ENCODE results near the gene COA7. TPM values are rescaled to one million over a fixed set of nuclear protein-coding genes. Genes with fewer than 3 reads are reported as not detected.

Gene COA7
- total RNA-seq, 1 donor from 2014 or later = 12.0 TPM

DNA sequence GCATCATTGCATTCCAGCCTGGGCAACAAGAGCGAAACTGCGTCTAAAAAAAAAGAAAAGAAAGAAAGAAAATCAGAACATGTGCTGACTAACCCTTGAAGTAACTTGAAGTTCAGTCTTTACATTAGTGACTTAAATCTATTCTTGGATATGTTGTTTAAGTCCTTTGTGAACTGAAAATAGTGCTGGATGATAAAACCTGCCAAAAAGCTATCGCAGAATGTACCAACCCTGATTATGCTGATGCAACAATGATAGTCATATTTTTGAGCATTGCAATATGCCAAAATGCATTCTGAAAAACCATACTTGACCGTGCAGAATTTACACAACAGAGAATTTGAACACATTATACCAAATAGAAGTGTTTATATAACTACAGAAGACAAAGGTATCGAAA, 34.4 kb downstream of the COA7 start:
- H3K36me3 ChIP-seq (ENCODE audit: control insufficient read depth in 3 of 3, insufficient read depth in 3 of 3, low read length in 3 of 3) = no peaks in the 10 kb centered on the region
- H3K9me3 ChIP-seq (ENCODE audit: control insufficient read depth in 3 of 3, low read length in 3 of 3) = no peaks in the 10 kb centered on the region
- no peak overlapping the region for H3K4me3 ChIP-seq (ENCODE audit: low read length in 3 of 3)
- no peak overlapping the region for H3K9ac ChIP-seq (ENCODE audit: low read depth in 1 of 3, low read length in 3 of 3)
- H3K27ac ChIP-seq (ENCODE audit: low read depth, low read length) = no peak overlapping the region
- no peaks in the 10 kb centered on the region for H3K27me3 ChIP-seq (ENCODE audit: control insufficient read depth in 3 of 3, insufficient read depth in 3 of 3, low read length in 3 of 3)
- peaks cover 2 to 17% (median 15%) of the 10 kb centered on the region in 3 donors for H3K4me1 ChIP-seq (ENCODE audit: control insufficient read depth in 3 of 3, insufficient read depth in 3 of 3, low read length in 3 of 3)

DNA sequence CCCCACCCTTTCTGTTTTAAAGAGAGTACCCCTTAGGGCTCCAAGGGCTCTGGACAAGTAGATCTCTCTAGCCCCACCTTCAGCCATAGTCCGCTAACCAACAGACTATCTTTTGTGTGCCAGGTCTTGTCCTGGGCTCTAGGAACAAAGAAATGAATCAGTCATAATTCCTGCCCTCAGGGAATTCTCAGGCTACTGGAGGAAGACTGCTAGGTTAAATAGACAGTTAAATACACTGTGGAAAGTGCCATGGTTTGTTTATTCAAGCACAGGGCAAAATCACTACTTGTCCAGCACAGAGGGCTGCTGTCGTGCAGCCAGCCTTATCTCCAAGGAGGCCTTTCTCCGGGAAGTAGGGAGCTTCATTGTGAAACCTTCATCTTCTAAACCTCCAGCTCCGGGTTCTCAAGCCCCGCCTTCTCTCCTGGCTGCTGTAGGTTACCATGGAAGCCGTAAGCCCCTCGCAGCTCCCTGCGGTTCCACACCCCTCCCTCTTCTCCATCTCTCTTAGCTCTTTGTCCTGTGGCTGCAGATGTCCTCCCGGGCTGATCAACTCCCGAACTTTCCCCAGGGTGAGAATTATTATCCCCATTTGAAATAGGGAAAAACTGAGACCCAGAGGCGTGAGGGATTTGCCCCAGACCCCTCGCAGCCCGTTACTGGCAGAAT, 35.4 kb downstream of the COA7 start:
- H3K9me3 ChIP-seq (ENCODE audit: control insufficient read depth in 3 of 3, low read length in 3 of 3) = no peaks in the 10 kb centered on the region
- no peak overlapping the region for H3K9ac ChIP-seq (ENCODE audit: low read depth in 1 of 3, low read length in 3 of 3)
- H3K4me3 ChIP-seq (ENCODE audit: low read length in 3 of 3) = no peak overlapping the region
- no peaks in the 10 kb centered on the region for H3K36me3 ChIP-seq (ENCODE audit: control insufficient read depth in 3 of 3, insufficient read depth in 3 of 3, low read length in 3 of 3)
- H3K27me3 ChIP-seq (ENCODE audit: control insufficient read depth in 3 of 3, insufficient read depth in 3 of 3, low read length in 3 of 3) = no peaks in the 10 kb centered on the region
- peaks cover 2 to 18% (median 17%) of the 10 kb centered on the region in 3 donors for H3K4me1 ChIP-seq (ENCODE audit: control insufficient read depth in 3 of 3, insufficient read depth in 3 of 3, low read length in 3 of 3)
- no peak overlapping the region for H3K27ac ChIP-seq (ENCODE audit: low read depth, low read length)

DNA sequence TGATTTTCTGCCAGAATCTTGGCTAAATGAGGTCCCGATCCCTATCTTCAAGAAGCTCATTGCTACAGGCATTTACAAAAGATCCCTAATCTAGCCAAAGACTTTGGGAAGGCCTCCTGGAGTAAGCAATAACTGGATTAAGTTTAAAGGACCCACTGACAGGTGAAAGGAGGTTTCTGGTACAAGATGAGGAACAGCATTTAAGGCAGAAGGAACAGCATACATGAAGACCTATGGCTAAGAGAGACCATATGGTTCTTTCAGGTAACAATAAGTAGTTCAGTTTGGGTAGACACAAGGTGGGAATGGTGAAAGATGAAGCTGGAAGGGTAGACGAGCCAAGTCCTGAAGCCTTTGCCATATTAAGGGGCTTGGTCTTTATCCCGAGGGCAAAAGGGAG, 37.3 kb downstream of the COA7 start:
- no peaks in the 10 kb centered on the region for H3K9me3 ChIP-seq (ENCODE audit: control insufficient read depth in 3 of 3, low read length in 3 of 3)
- no peaks in the 10 kb centered on the region for H3K27me3 ChIP-seq (ENCODE audit: control insufficient read depth in 3 of 3, insufficient read depth in 3 of 3, low read length in 3 of 3)
- H3K9ac ChIP-seq (ENCODE audit: low read depth in 1 of 3, low read length in 3 of 3) = no peak overlapping the region
- H3K4me1 ChIP-seq (ENCODE audit: control insufficient read depth in 3 of 3, insufficient read depth in 3 of 3, low read length in 3 of 3) = peaks cover 2 to 17% (median 17%) of the 10 kb centered on the region in 3 donors
- no peak overlapping the region for H3K27ac ChIP-seq (ENCODE audit: low read depth, low read length)
- H3K4me3 ChIP-seq (ENCODE audit: low read length in 3 of 3) = no peak overlapping the region
- H3K36me3 ChIP-seq (ENCODE audit: control insufficient read depth in 3 of 3, insufficient read depth in 3 of 3, low read length in 3 of 3) = no peaks in the 10 kb centered on the region

DNA sequence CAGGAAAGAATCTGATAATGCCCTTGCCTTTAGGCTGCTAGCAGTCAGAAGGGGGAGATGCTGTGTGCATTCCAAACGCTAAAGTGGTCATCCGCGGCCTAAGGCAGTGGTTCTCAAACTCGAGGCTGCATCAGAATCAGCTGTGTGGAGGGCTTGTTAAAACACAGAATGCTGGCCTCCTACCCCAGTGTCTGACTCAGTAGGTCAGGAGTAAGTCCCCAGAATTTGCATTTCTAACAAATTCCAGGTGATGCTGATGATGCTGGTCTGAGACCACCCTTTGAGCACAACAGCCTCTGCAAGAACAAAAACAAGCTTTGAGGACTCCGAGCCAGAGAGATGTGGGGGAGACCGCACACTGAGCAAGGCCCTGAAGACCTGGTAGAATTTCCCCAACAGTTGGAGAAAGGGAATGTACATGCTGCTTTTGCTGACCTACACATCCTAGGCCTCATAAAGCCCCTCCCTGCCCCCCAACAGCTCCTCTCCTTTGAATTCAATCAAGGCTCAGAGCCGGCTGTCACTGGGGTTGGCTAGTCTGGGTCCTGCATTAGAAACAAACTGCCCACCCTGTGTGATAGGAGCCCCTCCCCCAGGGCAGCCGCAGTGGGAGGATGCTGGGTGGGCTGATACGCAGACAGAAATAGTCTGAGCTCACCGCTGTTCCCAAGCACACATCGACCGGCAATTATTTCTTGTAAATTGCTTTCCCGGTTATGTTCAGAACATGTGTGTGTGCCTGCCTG, 38.1 kb downstream of the COA7 start:
- H3K9me3 ChIP-seq (ENCODE audit: control insufficient read depth in 3 of 3, low read length in 3 of 3) = no peaks in the 10 kb centered on the region
- H3K27me3 ChIP-seq (ENCODE audit: control insufficient read depth in 3 of 3, insufficient read depth in 3 of 3, low read length in 3 of 3) = no peaks in the 10 kb centered on the region
- H3K27ac ChIP-seq (ENCODE audit: low read depth, low read length) = no peak overlapping the region
- H3K9ac ChIP-seq (ENCODE audit: low read depth in 1 of 3, low read length in 3 of 3) = no peak overlapping the region
- H3K4me1 ChIP-seq (ENCODE audit: control insufficient read depth in 3 of 3, insufficient read depth in 3 of 3, low read length in 3 of 3) = peaks cover 2 to 12% (median 10%) of the 10 kb centered on the region in 3 donors
- H3K4me3 ChIP-seq (ENCODE audit: low read length in 3 of 3) = no peak overlapping the region
- H3K36me3 ChIP-seq (ENCODE audit: control insufficient read depth in 3 of 3, insufficient read depth in 3 of 3, low read length in 3 of 3) = no peaks in the 10 kb centered on the region

DNA sequence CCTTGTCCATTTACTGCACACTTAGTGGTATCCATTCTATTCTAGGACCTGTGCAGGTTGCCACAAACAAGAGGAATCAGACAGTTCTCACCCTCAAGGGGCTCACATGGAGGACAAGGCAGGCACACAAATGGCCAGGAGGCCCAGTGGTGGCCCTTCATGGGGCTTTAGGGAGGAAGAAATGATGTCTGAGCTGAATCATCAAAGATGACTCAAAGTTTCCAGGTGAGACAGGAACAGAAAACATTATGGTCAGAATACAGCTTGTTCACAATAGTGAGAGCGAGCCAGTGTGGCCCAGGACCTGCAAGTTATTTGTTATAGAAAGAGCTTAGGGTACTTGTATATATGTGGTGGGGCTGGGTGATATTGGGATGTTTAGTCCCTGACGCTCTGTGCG, 38.8 kb downstream of the COA7 start:
- Histone ChIP-seq H3K27me3 (ENCODE audit: control insufficient read depth in 3 of 3, insufficient read depth in 3 of 3, low read length in 3 of 3) (no peaks in the 10 kb centered on the region), H3K4me3 (ENCODE audit: low read length in 3 of 3) (no peak overlapping the region), H3K36me3 (ENCODE audit: control insufficient read depth in 3 of 3, insufficient read depth in 3 of 3, low read length in 3 of 3) (no peaks in the 10 kb centered on the region), H3K9ac (ENCODE audit: low read depth in 1 of 3, low read length in 3 of 3) (no peak overlapping the region), H3K9me3 (ENCODE audit: control insufficient read depth in 3 of 3, low read length in 3 of 3) (no peaks in the 10 kb centered on the region), H3K27ac (ENCODE audit: low read depth, low read length) (no peak overlapping the region), H3K4me1 (ENCODE audit: control insufficient read depth in 3 of 3, insufficient read depth in 3 of 3, low read length in 3 of 3) (peaks cover 2 to 12% (median 10%) of the 10 kb centered on the region in 3 donors)

DNA sequence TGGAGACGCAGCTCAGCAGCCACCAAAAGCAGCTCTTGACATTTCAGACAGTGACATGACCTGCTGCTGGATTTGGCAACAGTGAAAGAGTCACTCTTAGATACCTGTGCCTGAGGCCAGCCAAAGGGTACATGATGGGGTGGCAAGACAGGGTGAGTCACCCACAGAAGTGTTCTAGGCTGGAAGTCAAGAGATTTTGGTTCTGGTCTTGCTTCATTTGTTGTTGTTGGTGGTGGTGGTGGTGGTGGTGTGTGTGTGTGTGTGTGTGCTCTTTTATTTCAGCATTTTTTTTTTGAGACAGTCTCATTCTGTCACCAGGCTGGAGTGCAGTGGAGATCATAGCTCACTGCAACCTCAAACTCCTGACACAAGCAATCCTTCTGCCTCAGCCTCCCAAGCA, 39.4 kb downstream of the COA7 start:
- Histone ChIP-seq H3K27me3 (ENCODE audit: control insufficient read depth in 3 of 3, insufficient read depth in 3 of 3, low read length in 3 of 3) (no peaks in the 10 kb centered on the region), H3K9me3 (ENCODE audit: control insufficient read depth in 3 of 3, low read length in 3 of 3) (no peaks in the 10 kb centered on the region), H3K27ac (ENCODE audit: low read depth, low read length) (no peak overlapping the region), H3K9ac (ENCODE audit: low read depth in 1 of 3, low read length in 3 of 3) (no peak overlapping the region), H3K4me1 (ENCODE audit: control insufficient read depth in 3 of 3, insufficient read depth in 3 of 3, low read length in 3 of 3) (peaks cover 2 to 12% (median 10%) of the 10 kb centered on the region in 3 donors), H3K4me3 (ENCODE audit: low read length in 3 of 3) (no peak overlapping the region), H3K36me3 (ENCODE audit: control insufficient read depth in 3 of 3, insufficient read depth in 3 of 3, low read length in 3 of 3) (no peaks in the 10 kb centered on the region)

DNA sequence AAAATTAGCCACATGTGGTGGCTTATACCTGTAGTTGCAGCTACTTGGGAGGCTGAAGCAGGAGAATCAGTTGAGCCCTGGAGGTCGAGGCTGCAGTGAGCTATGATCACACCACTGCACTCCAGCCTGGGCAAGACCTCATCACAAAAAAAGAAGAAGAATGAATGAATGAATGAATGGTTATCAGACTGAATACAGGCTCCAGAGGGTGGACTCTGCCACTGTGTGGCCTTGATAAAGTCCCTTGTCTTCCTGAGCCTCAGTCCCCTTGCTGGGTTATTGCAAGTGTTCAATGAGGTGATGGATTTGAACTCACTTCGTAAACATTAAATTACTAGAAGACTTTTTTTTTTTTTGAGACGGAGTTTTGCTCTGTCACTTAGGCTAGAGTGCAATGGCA, 40.4 kb downstream of the COA7 start:
- Histone ChIP-seq H3K9me3 (ENCODE audit: control insufficient read depth in 3 of 3, low read length in 3 of 3) (no peaks in the 10 kb centered on the region), H3K36me3 (ENCODE audit: control insufficient read depth in 3 of 3, insufficient read depth in 3 of 3, low read length in 3 of 3) (no peaks in the 10 kb centered on the region), H3K27me3 (ENCODE audit: control insufficient read depth in 3 of 3, insufficient read depth in 3 of 3, low read length in 3 of 3) (no peaks in the 10 kb centered on the region), H3K27ac (ENCODE audit: low read depth, low read length) (no peak overlapping the region), H3K4me1 (ENCODE audit: control insufficient read depth in 3 of 3, insufficient read depth in 3 of 3, low read length in 3 of 3) (peaks cover under 1 to 12% (median 10%) of the 10 kb centered on the region in 3 donors), H3K4me3 (ENCODE audit: low read length in 3 of 3) (no peak overlapping the region), H3K9ac (ENCODE audit: low read depth in 1 of 3, low read length in 3 of 3) (no peak overlapping the region)

DNA sequence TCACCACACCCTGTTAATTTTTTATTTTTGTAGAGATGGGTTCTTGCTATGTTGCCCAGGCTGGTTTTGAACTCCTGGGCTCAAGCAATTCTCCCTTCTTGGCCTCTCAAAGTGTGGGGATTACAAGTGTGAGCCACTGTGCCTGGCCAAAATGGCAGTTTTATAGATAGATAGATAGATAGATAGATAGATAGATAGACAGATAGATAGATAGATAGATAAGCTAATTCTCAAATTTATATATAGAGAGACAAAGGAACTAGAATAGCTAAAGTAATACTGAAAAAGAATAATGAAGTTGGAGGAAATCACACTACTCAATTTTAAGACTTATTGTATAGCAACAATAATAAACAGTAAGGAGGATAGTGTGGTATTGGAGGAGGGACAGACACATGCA, 44.1 kb downstream of the COA7 start:
- Histone ChIP-seq H3K9ac (ENCODE audit: low read depth in 1 of 3, low read length in 3 of 3) (no peak overlapping the region), H3K4me1 (ENCODE audit: control insufficient read depth in 3 of 3, insufficient read depth in 3 of 3, low read length in 3 of 3) (peaks cover 4 to 14% (median 7%) of the 10 kb centered on the region in 3 donors), H3K9me3 (ENCODE audit: control insufficient read depth in 3 of 3, low read length in 3 of 3) (no peaks in the 10 kb centered on the region), H3K27ac (ENCODE audit: low read depth, low read length) (no peak overlapping the region), H3K4me3 (ENCODE audit: low read length in 3 of 3) (no peak overlapping the region), H3K36me3 (ENCODE audit: control insufficient read depth in 3 of 3, insufficient read depth in 3 of 3, low read length in 3 of 3) (no peaks in the 10 kb centered on the region), H3K27me3 (ENCODE audit: control insufficient read depth in 3 of 3, insufficient read depth in 3 of 3, low read length in 3 of 3) (no peaks in the 10 kb centered on the region)

DNA sequence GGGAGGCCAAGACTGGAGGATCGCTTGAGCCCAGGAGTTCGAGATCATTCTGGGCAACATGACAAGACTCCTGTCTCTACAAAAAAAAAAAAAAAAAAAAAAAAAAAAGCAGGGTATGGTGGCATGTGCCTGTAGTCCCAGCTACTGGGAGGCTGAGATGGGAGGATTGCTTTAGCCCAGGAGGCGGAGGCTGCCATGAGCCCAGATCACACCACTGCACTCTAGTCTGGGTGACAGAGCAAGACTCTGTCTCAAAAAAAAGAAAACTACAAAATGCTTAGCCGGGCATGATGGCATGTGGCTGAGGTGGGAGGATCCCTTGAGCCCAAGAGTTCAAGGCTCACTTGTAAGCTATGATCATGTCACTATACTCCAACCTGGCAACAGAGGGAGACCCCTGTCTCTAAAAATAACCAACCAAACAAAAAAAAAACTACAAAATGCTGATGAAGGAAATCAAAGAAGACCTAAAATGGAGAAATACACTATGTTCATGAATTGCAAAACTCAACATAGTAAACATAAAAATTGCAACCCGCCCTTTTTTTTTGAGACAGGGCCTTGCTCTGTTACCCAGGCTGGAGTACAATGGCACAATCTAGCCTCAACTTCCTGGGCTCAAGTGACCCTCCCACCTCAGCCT, 44.8 kb downstream of the COA7 start:
- no peak overlapping the region for H3K4me3 ChIP-seq (ENCODE audit: low read length in 3 of 3)
- peaks cover 0 to 9% (median 4%) of the 10 kb centered on the region in 3 donors for H3K4me1 ChIP-seq (ENCODE audit: control insufficient read depth in 3 of 3, insufficient read depth in 3 of 3, low read length in 3 of 3)
- no peaks in the 10 kb centered on the region for H3K36me3 ChIP-seq (ENCODE audit: control insufficient read depth in 3 of 3, insufficient read depth in 3 of 3, low read length in 3 of 3)
- H3K27ac ChIP-seq (ENCODE audit: low read depth, low read length) = no peak overlapping the region
- no peaks in the 10 kb centered on the region for H3K9me3 ChIP-seq (ENCODE audit: control insufficient read depth in 3 of 3, low read length in 3 of 3)
- no peaks in the 10 kb centered on the region for H3K27me3 ChIP-seq (ENCODE audit: control insufficient read depth in 3 of 3, insufficient read depth in 3 of 3, low read length in 3 of 3)
- no peak overlapping the region for H3K9ac ChIP-seq (ENCODE audit: low read depth in 1 of 3, low read length in 3 of 3)

DNA sequence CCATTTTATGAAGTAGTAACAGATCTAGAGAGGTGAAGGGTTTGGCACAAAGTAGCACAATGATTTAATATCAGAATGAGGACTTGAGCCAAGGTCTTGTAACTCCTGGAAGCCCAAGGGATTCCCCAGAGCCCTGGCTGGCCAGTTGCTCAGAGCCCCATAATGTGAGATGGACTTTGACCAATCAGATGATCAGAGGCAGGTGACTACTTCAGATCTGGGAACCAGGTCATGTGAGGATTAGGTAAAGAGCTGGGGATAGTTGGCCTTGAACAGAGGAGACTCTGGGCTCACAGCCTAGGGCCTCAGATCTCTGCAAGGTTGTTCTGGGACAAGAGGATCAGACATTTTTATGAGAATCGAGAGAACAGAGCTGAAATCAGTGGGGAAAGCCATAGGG, 46.2 kb downstream of the COA7 start:
- Histone ChIP-seq H3K9ac (ENCODE audit: low read depth in 1 of 3, low read length in 3 of 3) (no peak overlapping the region), H3K27me3 (ENCODE audit: control insufficient read depth in 3 of 3, insufficient read depth in 3 of 3, low read length in 3 of 3) (no peaks in the 10 kb centered on the region), H3K4me3 (ENCODE audit: low read length in 3 of 3) (no peak overlapping the region), H3K27ac (ENCODE audit: low read depth, low read length) (no peak overlapping the region), H3K9me3 (ENCODE audit: control insufficient read depth in 3 of 3, low read length in 3 of 3) (no peaks in the 10 kb centered on the region), H3K4me1 (ENCODE audit: control insufficient read depth in 3 of 3, insufficient read depth in 3 of 3, low read length in 3 of 3) (peaks cover 0 to 8% (median 4%) of the 10 kb centered on the region in 3 donors), H3K36me3 (ENCODE audit: control insufficient read depth in 3 of 3, insufficient read depth in 3 of 3, low read length in 3 of 3) (no peaks in the 10 kb centered on the region)
